Nucleus accumbens (tissue), 56 donors: ENCODE results near the gene AXIN1.
"Not testable (repeated sequence)": the region's sequence is repeated elsewhere in the genome, so short reads cannot be mapped to it uniquely, and the experiment has no call there.

Source experiments
- DNase-seq, 56 donors: peaks; one replicate each; lab custom pipeline; 2025; lab: John Stamatoyannopoulos, UW

The AXIN1 gene

GRCh38 chr16:359067-359763, 6.7 kb upstream of the AXIN1 start:
- no peak for DNase-seq

DNA sequence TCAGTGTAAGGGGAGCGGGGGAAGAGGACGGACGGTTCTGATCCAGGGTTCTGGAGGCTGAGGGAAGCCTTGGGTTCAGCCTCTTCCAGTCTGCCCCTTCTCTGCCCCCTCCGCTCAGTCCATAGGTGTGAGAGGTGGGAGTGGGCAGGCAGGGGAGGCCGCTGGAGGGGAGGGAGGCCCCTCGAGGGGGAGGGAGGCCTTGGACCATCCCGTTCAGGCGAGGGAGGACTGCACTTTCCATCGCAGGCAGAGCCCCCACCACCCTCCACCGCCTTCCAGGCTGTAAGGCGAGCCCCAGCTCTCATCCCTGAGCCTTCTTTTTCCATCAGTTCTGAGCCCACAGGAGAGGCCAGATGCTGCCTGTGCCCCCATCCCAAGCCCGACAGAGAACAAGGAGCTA, 4.2 kb upstream of the AXIN1 start:
- no peak for DNase-seq

GRCh38 chr16:354971-355461, 2.5 kb upstream of the AXIN1 start:
- no peak for DNase-seq

- no peak for DNase-seq
Measured at GRCh38 chr16:354291-354881, 1.9 kb upstream of the AXIN1 start.

DNA sequence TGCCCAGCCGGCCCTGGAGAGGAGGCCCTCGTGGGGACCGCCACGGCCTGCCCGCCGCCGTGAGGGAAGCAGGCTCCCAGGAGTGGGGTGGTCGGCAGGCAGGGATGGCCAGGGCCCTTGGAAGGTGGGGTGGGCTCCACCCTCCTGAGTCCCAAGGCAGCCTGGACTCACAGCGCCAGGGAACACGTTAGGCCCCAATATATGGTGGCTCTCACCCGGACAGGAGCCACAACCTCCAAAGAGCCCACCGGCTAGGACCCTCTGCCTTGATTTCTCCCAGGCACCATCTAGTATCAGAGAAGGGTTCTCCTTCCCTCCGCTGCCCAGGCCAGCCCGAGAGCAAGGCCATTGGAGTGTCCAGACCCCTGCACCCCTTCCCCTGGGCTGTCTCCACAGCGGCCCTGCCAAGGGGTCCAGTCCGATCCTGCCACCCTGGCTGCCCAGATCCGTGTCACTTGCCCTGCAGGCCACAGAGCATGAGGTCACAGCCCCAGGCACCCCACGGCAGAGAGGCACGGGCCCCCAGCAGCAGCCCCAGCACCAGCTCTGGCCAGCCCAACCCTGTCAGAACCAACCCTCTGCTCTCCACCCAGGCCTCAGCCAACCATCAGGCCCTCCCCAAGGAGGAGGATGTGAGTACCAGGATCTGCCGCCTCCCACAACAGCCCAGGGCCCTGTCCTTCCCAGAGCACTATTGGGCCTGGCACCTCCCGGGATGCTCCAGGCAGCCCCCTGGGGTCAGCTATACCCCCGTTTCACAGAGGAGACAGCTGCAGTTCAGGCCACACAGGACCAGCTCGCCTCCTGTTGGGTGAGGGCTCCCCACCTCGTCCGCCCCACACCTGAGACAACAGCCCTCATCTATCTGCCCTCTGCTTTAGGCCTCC, 1.1 kb upstream of the AXIN1 start:
- no peak for DNase-seq

GRCh38 chr16:351804-352520, 561 bp downstream of the AXIN1 start:
- DNase-seq, result peak in 4 of 56 donors; percentile 8 to 40 (median 18)

DNA sequence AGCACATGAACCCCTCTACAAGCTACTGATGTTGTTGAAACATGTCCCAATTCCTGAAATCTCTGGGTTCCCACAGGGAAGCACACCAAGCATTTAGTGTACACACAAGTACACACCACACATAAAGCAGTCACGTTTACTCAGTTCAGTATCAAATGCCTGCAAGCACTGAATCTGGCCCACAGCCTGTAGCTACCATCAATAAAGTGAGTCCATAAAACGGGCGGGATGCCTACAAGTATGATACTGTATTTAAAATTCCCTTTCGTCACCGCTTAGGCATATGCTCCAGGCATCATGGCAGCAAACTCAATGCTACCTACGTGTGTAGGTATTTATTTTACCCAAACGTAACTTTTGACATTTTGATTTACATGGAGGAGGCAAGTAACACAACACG, 2.3 kb downstream of the AXIN1 start:
- no peak for DNase-seq

GRCh38 chr16:349211-349610, 3.3 kb downstream of the AXIN1 start:
- DNase-seq, result no peak

- DNase-seq, result not testable (repeated sequence)
Measured at GRCh38 chr16:348495-348894, 4.0 kb downstream of the AXIN1 start.

- DNase-seq, result no peak
Measured at GRCh38 chr16:347203-347602, 5.3 kb downstream of the AXIN1 start.

GRCh38 chr16:346587-346986, 5.9 kb downstream of the AXIN1 start:
- no peak for DNase-seq

- no peak for DNase-seq
Measured at GRCh38 chr16:345772-346171, 6.8 kb downstream of the AXIN1 start.

GRCh38 chr16:342455-343213, 9.9 kb downstream of the AXIN1 start:
- DNase-seq, result no peak

- DNase-seq, result not testable (repeated sequence)
Measured at GRCh38 chr16:341974-342336, 10.6 kb downstream of the AXIN1 start.

DNA sequence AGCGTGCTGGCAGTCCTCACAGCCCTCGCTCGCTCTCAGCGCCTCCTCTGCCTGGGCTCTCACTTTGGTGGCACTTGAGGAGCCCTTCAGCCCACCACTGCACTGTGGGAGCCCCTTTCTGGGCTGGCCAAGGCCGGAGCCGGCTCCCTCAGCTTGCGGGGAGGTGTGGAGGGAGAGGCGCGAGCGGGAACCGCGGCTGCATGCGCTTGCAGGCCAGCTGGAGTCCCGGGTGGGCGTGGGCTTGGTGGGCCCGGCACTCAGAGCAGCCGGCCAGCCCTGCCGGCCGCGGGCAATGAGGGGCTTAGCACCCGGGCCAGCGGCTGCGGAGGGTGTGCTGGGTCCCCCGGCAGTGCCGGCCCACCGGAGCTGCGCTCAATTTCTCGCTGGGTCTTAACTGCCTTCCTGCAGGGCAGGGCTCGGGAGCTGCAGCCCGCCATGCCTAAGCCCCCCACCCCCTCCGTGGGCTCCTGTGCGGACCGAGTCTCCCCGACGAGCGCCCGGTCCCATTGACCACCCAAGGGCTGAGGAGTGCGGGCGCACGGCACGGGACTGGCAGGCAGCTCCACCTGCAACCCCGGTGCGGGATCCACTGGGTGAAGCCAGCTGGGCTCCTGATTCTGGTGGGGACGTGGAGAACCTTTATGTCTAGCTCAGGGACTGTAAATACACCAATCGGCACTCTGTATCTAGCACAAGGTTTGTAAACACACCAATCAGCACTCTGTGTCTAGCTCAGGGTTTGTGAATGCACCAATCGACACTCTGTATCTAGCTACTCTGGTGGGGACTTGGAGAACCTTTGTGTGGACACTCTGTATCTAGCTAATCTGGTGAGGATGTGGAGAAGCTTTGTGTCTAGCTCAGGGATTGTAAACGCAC, 11.2 kb downstream of the AXIN1 start:
- not testable (repeated sequence) for DNase-seq

- no peak for DNase-seq
Measured at GRCh38 chr16:340370-341091, 12.0 kb downstream of the AXIN1 start.

DNA sequence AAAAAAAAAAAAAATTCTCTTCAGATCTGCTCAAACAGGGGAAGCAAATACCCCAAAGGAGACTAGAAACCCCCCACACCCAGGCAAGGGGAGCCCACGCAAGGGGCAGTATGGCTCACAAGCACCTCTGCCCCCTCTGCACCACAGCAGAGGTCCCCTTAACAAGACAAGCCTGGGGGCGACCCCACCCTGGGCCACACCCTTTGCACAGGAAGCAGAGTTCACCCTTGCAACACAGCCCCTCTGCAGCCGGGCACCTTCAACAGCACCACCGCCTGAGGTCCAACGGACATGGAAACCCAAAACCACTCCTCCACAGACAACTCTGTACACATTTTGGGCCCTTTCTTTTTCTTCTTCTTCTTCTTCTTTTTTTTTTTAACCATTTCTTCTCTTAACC, 12.8 kb downstream of the AXIN1 start:
- no peak for DNase-seq

GRCh38 chr16:337975-338575, 14.4 kb downstream of the AXIN1 start:
- DNase-seq, result no peak
